HepG2 (cell line): ENCODE measurements around the gene ST6GALNAC6. TPM values are rescaled to one million over a fixed set of nuclear protein-coding genes. Genes with fewer than 3 reads are reported as not detected.

Experiments
- ATF2 ChIP-seq: sonication (generic); formaldehyde crosslinking; IDR thresholded peaks from 2 replicates; pipeline ENCODE4 v1.4.0; 2020; ENCODE audit warnings: missing genetic modification reagents
- EP300 ChIP-seq, 3 experiments: sonication (generic) in 1 of 3; formaldehyde crosslinking in 1 of 3; IDR thresholded peaks; 2 replicates each; pipeline versions ENCODE4 v1.5.1 to v1.6.1; 2011 to 2020; ENCODE audit warnings: low read depth in 2 of 3, low read length in 2 of 3, borderline replicate concordance in 1 of 3, improper control_type of control experiment in 1 of 3, mild to moderate bottlenecking in 1 of 3, missing genetic modification reagents in 1 of 3, moderate library complexity in 1 of 3
- ETV5 ChIP-seq: IDR thresholded peaks from 2 replicates; pipeline ENCODE4 v1.6.1; 2018; ENCODE audit warnings: missing biosample characterization, missing genetic modification reagents, inconsistent platforms, borderline replicate concordance
- FOXK2 ChIP-seq: fragments of 450-650 bp; IDR thresholded peaks from 2 replicates; pipeline ENCODE4 v1.6.1; 2016
- HINFP ChIP-seq: sonication (generic); formaldehyde crosslinking; IDR thresholded peaks from 2 replicates; pipeline ENCODE4 v1.4.0; 2020; ENCODE audit warnings: low read depth, mild to moderate bottlenecking, missing genetic modification reagents
- ISL2 ChIP-seq: sonication (generic); formaldehyde crosslinking; IDR thresholded peaks from 2 replicates; pipeline ENCODE4 v1.5.0; 2020; ENCODE audit warnings: missing genetic modification reagents
- KLF15 ChIP-seq: sonication (generic); formaldehyde crosslinking; IDR thresholded peaks from 2 replicates; pipeline ENCODE4 v1.8.1; 2023; ENCODE audit warnings: borderline replicate concordance, mild to moderate bottlenecking, inconsistent platforms, missing genetic modification reagents, mixed read lengths
- MXD4 ChIP-seq: IDR thresholded peaks from 2 replicates; pipeline ENCODE4 v1.6.1; 2016; ENCODE audit warnings: mild to moderate bottlenecking, missing biosample characterization, missing genetic modification reagents
- RFXAP ChIP-seq: sonication (generic); formaldehyde crosslinking; IDR thresholded peaks from 2 replicates; pipeline ENCODE4 v1.4.0; 2020; ENCODE audit warnings: missing genetic modification reagents, borderline replicate concordance
- SOX6 ChIP-seq, 2 experiments: fragments of 450-650 bp in 1 of 2; sonication (generic) in 1 of 2; formaldehyde crosslinking in 1 of 2; IDR thresholded peaks; 2 replicates each; pipeline versions ENCODE4 v1.4.0 to v1.6.1; 2017 to 2020; ENCODE audit warnings: antibody characterized with exemption in 1 of 2, mild to moderate bottlenecking in 1 of 2, missing genetic modification reagents in 1 of 2
- TFE3 ChIP-seq: IDR thresholded peaks from 2 replicates; pipeline ENCODE4 v1.6.1; 2016
- ZKSCAN8 ChIP-seq: IDR thresholded peaks from 2 replicates; pipeline ENCODE4 v1.6.1; 2016; ENCODE audit warnings: borderline replicate concordance, missing genetic modification reagents, missing compliant biosample characterization
- ZNF367 ChIP-seq: sonication (generic); formaldehyde crosslinking; IDR thresholded peaks from 2 replicates; pipeline ENCODE4 v1.4.0; 2020; ENCODE audit warnings: missing genetic modification reagents, borderline replicate concordance
- ZNF562 ChIP-seq: sonication (generic); formaldehyde crosslinking; IDR thresholded peaks from 2 replicates; pipeline ENCODE4 v1.8.0; 2022; ENCODE audit warnings: missing genetic modification reagents, borderline replicate concordance
- ZNF639 ChIP-seq: conservative IDR thresholded peaks from 2 replicates; pipeline ENCODE4 v1.6.1; 2018; ENCODE audit warnings: missing genetic modification reagents
- ZNF644 ChIP-seq: IDR thresholded peaks from 2 replicates; pipeline ENCODE4 v1.6.1; 2016; ENCODE audit warnings: low read depth
- ZNF749 ChIP-seq: sonication (generic); formaldehyde crosslinking; IDR thresholded peaks from 2 replicates; pipeline ENCODE4 v1.8.0; 2022; ENCODE audit warnings: mild to moderate bottlenecking, missing genetic modification reagents, moderate library complexity, borderline replicate concordance
- ZNF788 ChIP-seq: sonication (generic); formaldehyde crosslinking; IDR thresholded peaks from 2 replicates; pipeline ENCODE4 v1.5.0; 2020; ENCODE audit warnings: mild to moderate bottlenecking, missing genetic modification reagents, borderline replicate concordance
- ZSCAN31 ChIP-seq: sonication (generic); formaldehyde crosslinking; IDR thresholded peaks from 2 replicates; pipeline ENCODE4 v1.5.0; 2020; ENCODE audit warnings: low read depth, mild to moderate bottlenecking, missing genetic modification reagents
- polyA plus RNA-seq, 8 experiments: library from polyadenylated mRNA; depleted of rRNA in 3 of 8; stranded (reverse) in 7 of 8; unstranded in 1 of 8; fragments of >200 nt; fragmentation: Illumina TruSeq in 4 of 8; extraction: Trizol in 4 of 8; gene quantifications; 2 replicates each; pipeline versions ENCODE4 v1.2.1 to v1.2.3, GENCODE V29; 2011 to 2016; ENCODE audit warnings: low read depth in 4 of 8, missing spikeins in 1 of 8, mixed read lengths in 1 of 8; ENCODE audit not compliant: insufficient read depth in 1 of 8
- total RNA-seq, 5 experiments: library from RNA; depleted of rRNA; stranded (reverse); fragments of >200 nt; fragmentation: Illumina TruSeq; extraction: Trizol; gene quantifications; 2 replicates each; pipeline ENCODE4 v1.2.3, GENCODE V29; 2016; ENCODE audit warnings: low read depth in 1 of 5

ST6GALNAC6 gene
- total and polyA plus RNA-seq, 2 of the 13 experiments (the other 11 are each of a cell fraction or from before 2014, with no cell fraction given), result 18.5 to 65.4 TPM

GRCh38 chr9:127848756-127849504 lies 50.5 kb downstream of the ST6GALNAC6 start (continued):
- TF ChIP-seq ZSCAN31 (no peak), FOXK2 (peak; percentile 60; the same call in 1 of the 2 replicates), ZNF562 (peak; percentile 75; the same call in 1 of the 2 replicates), ISL2 (no peak), ETV5 (CRISPR knock-in tag) (peak; percentile 13; the same call in 1 of the 2 replicates), EP300 (IDR thresholded peaks at IDR 0.05; ENCODE audit: low read depth in 2 of 2, low read length in 2 of 2) (peak in 1 of 2 experiments; percentile 47; a peak in 1 of 4 replicates), EP300 (CRISPR knock-in tag; IDR thresholded peaks at IDR 0.05; ENCODE audit: borderline replicate concordance) (no peak), ATF2 (CRISPR knock-in tag) (no peak), ZKSCAN8 (peak; percentile 63; the same call in 1 of the 2 replicates), ZNF788 (CRISPR knock-in tag) (peak; percentile 12; the same call in 1 of the 2 replicates), MXD4 (no peak), KLF15 (CRISPR knock-in tag) (no peak), SOX6 (IDR thresholded peaks at IDR 0.05) (no peak), SOX6 (CRISPR knock-in tag; IDR thresholded peaks at IDR 0.05) (peak; percentile 59), RFXAP (no peak), ZNF644 (peak; percentile 12; the same call in 1 of the 2 replicates), TFE3 (peak; percentile 97), ZNF639 (CRISPR knock-in tag) (no peak), ZNF367 (no peak), ZNF749 (CRISPR knock-in tag) (no peak), HINFP (CRISPR knock-in tag) (no peak)
